IPS-15b (cell line): Measurements from ENCODE around the gene PTPRU.
"Not testable (repeated sequence)": the region's sequence is repeated elsewhere in the genome, so short reads cannot be mapped to it uniquely, and the experiment has no call there.

Experiments used
- H3K27me3 ChIP-seq: one replicate; pipeline ENCODE4 v1.6.1; 2013; ENCODE audit warnings: low read length; ENCODE audit not compliant: control insufficient read depth, insufficient read depth
- H3K36me3 ChIP-seq: one replicate; pipeline ENCODE4 v1.6.1; 2013; ENCODE audit warnings: low read length; ENCODE audit not compliant: control insufficient read depth, insufficient read depth
- H3K4me1 ChIP-seq: one replicate; pipeline ENCODE4 v1.6.1; 2013; ENCODE audit warnings: mild to moderate bottlenecking, low read length; ENCODE audit not compliant: control insufficient read depth, insufficient read depth
- H3K4me3 ChIP-seq: one replicate; pipeline ENCODE4 v1.5.1; 2013; ENCODE audit warnings: low read depth, low read length
- H3K9ac ChIP-seq: one replicate; pipeline ENCODE4 v1.6.1; 2013; ENCODE audit warnings: low read depth, mild to moderate bottlenecking, low read length
- H3K9me3 ChIP-seq: one replicate; pipeline ENCODE4 v1.6.1; 2013; ENCODE audit warnings: mild to moderate bottlenecking, low read length; ENCODE audit not compliant: control insufficient read depth, insufficient read depth

The PTPRU gene

DNA sequence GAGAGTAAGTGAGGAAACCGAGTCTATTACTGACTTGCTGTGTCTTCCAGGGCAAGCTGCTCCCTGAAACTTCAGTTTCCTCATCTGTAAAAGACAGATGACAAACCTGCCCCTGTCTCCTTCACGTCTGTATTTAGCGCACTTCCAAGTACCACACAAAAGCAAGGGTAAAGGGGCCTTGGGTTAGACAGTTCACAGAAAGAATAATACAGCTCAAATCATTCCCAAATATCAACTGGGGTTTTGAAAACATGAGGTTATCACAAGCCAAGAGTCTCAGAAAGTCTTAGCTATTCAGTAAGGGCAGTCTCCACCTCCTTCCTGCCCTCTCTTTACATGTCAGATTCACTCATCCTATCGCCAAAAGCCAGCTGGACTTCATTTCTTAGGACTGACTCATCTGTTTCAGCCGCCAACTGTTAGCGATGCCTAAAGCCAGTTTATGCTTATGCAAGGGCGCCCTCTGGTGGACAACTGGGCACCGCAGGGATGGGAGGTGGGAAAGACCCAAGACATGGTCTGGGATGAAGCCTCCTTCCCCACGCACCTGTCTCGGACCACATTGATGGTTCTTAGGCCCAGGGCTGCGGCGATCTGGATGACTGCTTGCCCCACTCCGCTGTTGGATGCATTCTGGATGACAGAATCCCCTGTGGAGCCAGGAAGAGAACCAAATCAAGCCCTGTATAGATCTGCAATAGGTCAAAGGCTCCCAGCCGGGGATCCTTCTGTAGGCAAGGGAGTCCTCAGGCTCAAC lies 33.6 kb upstream of the PTPRU start:
- H3K9ac ChIP-seq: no peak overlapping the region
- no peaks in the 10 kb centered on the region for H3K9me3 ChIP-seq
- no peaks in the 10 kb centered on the region for H3K27me3 ChIP-seq
- H3K36me3 ChIP-seq: peaks cover 22% of the 10 kb centered on the region
- H3K4me3 ChIP-seq: no peak overlapping the region
- H3K4me1 ChIP-seq: peaks cover 5% of the 10 kb centered on the region

DNA sequence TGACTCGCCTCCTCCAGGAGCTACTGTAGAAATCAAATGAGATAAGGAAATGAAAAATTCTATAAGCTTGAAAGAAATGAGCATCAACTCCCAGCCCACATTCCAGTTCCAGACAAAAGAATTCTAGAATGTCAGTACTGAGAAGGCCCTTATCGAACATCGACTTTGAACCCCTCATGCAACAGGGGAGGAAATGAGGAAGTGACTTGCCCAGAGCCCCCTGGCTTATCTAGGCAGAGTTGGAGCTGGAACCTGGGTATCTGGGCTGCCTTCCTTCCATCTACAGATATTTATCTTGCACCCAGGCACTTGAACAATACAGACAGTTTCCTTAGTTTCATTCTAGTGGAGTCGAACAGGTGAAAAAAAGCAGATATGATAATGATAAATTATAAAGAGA lies 27.9 kb upstream of the PTPRU start:
- no peaks in the 10 kb centered on the region for H3K4me1 ChIP-seq
- no peak overlapping the region for H3K4me3 ChIP-seq
- H3K9me3 ChIP-seq: no peaks in the 10 kb centered on the region
- no peak overlapping the region for H3K9ac ChIP-seq
- peaks cover 8% of the 10 kb centered on the region for H3K36me3 ChIP-seq
- no peaks in the 10 kb centered on the region for H3K27me3 ChIP-seq

DNA sequence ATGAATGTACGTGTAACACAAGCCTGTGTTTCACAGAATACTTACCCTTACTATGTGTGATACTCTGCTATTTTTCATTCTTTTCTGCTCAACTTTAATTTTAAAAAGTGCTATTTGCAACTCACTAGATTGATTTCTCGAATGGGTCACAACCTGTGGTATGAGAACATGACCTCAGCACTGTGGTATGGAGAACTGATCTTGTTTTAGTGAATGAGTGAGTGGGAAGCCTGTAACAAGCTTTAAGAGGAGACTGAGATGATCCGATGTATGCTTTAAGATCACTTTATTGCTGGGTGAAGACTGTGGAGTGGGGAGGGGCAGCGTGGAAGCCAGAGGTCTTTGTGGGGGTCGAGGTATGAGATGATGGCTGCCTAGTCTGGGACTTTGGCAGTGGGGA lies 27.1 kb upstream of the PTPRU start:
- no peaks in the 10 kb centered on the region for H3K4me1 ChIP-seq
- peaks cover 11% of the 10 kb centered on the region for H3K36me3 ChIP-seq
- H3K9me3 ChIP-seq: no peaks in the 10 kb centered on the region
- H3K4me3 ChIP-seq: no peak overlapping the region
- no peak overlapping the region for H3K9ac ChIP-seq
- no peaks in the 10 kb centered on the region for H3K27me3 ChIP-seq

DNA sequence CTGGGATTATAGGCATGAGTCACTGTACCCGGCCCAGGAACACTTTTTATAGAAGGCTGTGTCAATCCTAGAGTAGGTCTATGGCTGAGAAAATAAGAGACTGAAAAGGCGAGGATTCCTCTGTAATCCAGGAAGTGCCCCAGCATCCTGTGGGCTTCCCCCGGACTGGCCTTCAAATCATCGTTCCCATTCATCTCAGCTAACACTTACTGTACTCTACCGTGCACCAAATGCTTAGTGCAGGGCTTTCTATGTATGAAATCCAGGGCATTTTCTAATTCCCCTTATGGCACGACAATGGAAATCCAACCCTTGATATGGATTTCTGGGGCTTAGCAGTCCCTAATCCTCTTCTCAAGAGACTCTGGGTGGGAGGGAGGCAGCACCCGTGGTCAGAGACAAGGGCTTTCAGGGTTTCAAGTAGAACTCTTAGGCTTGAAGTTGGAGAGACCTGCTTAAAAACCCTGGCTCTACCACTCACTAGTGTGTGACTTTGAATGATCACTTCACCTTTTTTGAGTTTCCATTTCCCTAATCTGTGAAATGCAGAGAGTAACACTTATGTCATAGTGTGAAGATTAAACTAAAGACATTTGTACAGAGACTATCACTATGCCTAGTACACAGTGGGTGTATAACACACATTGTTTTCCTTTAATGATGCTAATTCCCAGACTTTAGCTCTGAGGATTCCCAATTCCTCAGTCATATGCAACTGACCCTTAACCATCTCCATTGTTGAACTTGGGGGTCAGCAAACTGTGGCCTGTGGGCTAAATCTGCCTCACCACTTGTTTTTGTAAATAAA lies 25.8 kb upstream of the PTPRU start:
- Histone ChIP-seq H3K9ac (no peak overlapping the region), H3K36me3 (peaks cover 10% of the 10 kb centered on the region), H3K4me3 (no peak overlapping the region), H3K4me1 (no peaks in the 10 kb centered on the region), H3K9me3 (no peaks in the 10 kb centered on the region), H3K27me3 (no peaks in the 10 kb centered on the region)

DNA sequence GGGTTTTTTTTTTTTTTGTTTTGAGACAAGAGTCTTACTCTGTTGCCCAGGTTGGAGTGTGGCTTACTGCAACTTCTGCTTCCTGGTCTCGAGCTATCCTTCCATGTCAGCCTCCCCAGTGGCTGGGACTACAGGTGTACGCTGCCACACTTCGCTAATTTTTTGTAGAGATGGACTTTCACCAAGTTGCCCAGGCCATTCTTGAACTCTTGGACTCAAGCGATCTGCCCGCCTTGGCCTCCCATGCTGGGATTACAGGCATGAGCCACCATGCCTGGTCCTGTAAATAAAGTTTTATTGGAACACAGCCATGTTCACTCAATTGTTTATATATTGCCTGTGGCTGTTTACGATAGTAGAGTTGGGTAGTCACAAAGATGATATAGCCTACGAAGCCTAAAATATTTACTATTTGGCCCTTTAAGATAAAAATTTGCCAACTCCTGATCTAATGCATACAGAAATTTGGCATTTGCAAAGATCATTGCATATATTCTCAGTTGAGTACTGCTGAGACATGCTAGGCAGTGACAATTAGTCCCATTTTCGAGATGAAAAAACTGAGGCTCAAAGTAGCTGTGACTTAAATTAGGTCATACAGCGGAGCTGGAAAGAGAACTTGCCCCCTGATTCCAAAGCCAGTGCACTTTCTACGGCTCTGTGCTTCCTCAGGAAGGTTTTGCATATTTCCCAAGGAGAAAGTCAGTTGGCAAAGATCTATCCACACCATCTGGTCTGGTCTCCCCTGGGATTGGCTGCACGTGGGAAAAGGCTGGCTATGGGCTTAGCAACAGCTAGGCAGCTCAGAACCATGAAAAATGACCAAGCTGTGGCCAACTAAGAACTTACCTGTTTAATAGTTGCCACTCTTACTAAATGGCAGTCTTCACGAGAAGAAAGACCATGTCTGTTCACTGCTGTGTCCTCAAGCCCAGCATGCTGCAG lies 25.0 kb upstream of the PTPRU start:
- H3K9ac ChIP-seq: no peak overlapping the region
- H3K4me1 ChIP-seq: no peaks in the 10 kb centered on the region
- no peaks in the 10 kb centered on the region for H3K27me3 ChIP-seq
- peaks cover 10% of the 10 kb centered on the region for H3K36me3 ChIP-seq
- H3K4me3 ChIP-seq: no peak overlapping the region
- no peaks in the 10 kb centered on the region for H3K9me3 ChIP-seq

DNA sequence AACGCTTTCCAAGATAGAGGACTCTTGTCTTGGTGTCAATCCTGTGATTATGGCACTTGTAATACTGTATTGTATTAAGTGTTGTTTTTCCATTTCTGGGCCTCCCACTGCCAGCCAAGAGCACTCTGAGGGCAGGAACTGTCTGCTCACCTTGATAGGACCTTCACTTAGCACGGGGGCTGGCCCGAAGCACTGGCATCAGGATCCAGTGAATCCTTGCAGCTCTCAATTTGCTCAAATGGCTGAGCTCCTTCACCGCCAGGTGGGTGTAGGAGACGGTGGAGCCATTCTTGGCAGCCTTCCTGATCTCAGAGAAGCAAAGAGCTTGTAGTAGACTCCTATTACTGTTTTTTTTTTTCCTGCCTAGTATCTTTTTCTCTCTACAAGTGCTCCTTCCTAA lies 23.3 kb upstream of the PTPRU start:
- H3K36me3 ChIP-seq: peaks cover 15% of the 10 kb centered on the region
- no peaks in the 10 kb centered on the region for H3K9me3 ChIP-seq
- H3K9ac ChIP-seq: no peak overlapping the region
- no peaks in the 10 kb centered on the region for H3K4me1 ChIP-seq
- H3K4me3 ChIP-seq: no peak overlapping the region
- no peaks in the 10 kb centered on the region for H3K27me3 ChIP-seq

DNA sequence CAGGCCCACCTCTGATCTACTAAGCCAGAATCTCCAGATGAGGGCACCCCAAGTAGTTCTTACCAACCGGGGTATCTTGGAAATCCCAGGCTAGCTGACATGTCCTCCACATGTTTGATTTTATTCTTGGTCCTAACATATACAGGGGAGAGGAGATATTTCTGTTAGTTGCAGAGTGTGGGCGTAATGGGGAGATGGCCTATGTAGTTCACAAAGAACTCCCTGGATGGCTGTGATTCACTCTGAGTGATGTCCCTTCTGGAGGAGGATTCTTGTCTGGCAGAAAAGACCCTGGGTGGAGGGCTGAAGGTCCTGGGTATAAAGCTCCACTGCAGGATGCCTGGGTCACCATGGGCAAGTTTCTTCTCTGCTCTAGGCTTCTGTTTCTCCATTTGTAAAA lies 18.7 kb upstream of the PTPRU start:
- no peaks in the 10 kb centered on the region for H3K27me3 ChIP-seq
- H3K4me1 ChIP-seq: no peaks in the 10 kb centered on the region
- no peaks in the 10 kb centered on the region for H3K9me3 ChIP-seq
- no peak overlapping the region for H3K9ac ChIP-seq
- no peak overlapping the region for H3K4me3 ChIP-seq
- H3K36me3 ChIP-seq: peaks cover 15% of the 10 kb centered on the region

DNA sequence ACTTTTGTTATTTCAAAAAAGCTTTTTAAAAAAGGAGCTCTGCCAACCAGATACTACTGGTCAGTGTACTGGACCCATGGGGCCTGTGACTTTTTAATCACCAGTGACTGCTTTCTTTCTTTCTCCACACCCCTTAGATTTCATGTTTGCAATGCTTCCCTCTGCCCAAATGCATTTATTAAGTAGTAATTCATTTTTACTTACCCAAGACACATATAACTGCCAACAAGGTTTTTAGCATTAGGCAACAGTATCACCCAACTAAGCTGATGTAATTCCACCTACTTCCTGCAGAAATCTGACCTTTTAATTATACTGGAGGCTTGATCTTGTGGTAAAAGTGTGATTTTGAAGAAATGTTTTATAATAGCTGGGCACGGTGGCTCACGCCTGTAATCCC lies 18.1 kb upstream of the PTPRU start:
- Histone ChIP-seq H3K9me3 (no peaks in the 10 kb centered on the region), H3K27me3 (no peaks in the 10 kb centered on the region), H3K4me3 (no peak overlapping the region), H3K4me1 (no peaks in the 10 kb centered on the region), H3K9ac (no peak overlapping the region), H3K36me3 (peaks cover 15% of the 10 kb centered on the region)

DNA sequence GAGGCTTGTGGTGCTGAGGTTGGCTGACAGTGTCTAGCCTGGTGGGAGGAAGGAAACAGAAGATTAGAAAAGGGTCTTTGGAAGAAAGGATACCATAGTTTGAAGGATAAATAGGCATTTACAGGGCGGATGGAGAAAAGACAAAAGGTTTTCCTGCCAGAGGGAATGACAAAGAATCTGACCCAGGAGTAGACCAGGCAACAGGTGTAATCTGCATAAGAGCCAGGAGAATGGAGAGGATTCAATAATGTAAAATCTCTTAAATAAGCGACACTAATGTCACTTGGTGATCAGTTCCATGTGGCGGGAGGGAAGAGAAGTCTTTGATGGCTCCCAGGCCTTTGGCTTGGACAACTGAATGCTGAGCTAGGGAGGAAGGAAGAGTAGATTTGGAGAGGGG lies 15.0 kb upstream of the PTPRU start:
- no peak overlapping the region for H3K4me3 ChIP-seq
- H3K36me3 ChIP-seq: peaks cover 5% of the 10 kb centered on the region
- no peaks in the 10 kb centered on the region for H3K27me3 ChIP-seq
- H3K4me1 ChIP-seq: no peaks in the 10 kb centered on the region
- H3K9ac ChIP-seq: no peak overlapping the region
- H3K9me3 ChIP-seq: no peaks in the 10 kb centered on the region

DNA sequence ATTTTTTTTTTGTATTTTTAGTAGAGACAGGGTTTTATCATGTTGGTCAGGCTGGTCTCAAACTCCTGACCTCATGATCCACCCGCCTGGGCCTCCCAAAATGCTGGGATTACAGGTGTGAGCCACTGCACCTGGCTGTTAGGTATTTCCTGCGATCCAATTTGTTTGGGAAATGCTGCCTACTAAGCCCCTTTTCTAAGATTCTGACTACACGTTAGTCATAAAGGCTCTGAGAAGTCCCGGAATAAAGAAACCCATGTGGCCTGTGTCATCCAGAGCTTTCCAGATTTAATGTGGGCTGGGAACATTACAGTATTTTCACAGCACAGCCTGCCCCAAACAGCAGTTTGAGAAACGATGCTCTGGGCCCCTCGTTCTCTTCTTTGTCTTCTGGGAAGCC lies 14.1 kb upstream of the PTPRU start:
- H3K9me3 ChIP-seq, H3K9ac ChIP-seq, H3K4me3 ChIP-seq, H3K27me3 ChIP-seq, H3K4me1 ChIP-seq, H3K36me3 ChIP-seq: not testable (repeated sequence)

DNA sequence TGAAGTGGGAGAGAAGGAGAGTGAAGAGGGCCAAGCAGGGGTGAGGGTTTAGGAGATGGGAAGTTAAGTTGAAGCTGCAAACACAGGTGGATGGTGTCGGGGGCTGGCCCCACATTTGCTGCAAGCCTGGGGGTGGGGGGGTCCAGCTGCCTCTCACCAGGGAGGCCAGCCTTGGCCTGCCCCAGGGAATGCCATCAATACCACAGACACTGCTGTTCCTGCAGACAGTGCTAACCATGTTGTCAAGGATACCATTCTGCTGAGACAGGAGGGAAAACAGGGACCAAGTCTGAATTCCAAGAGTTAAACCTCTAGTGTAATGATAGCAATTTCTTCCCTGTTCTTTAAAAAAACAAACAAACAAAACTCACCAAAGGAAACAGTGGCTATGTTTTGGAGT lies 13.6 kb upstream of the PTPRU start:
- no peak overlapping the region for H3K9ac ChIP-seq
- no peaks in the 10 kb centered on the region for H3K27me3 ChIP-seq
- H3K9me3 ChIP-seq: no peaks in the 10 kb centered on the region
- peaks cover 5% of the 10 kb centered on the region for H3K4me1 ChIP-seq
- H3K36me3 ChIP-seq: peaks cover 2% of the 10 kb centered on the region
- H3K4me3 ChIP-seq: no peak overlapping the region
